HTERT RPE-1 (cell line): Measurements from ENCODE around the gene AFG3L2.

ENCODE experiments used
- in situ Hi-C: fragments of 300-500 bp; cut with MboI; formaldehyde crosslinking; loops from 4 replicates; pipeline ENCODE4 v1.14.3; 2020; ENCODE audit warnings: low sequenced_read_pairs

The AFG3L2 gene

DNA sequence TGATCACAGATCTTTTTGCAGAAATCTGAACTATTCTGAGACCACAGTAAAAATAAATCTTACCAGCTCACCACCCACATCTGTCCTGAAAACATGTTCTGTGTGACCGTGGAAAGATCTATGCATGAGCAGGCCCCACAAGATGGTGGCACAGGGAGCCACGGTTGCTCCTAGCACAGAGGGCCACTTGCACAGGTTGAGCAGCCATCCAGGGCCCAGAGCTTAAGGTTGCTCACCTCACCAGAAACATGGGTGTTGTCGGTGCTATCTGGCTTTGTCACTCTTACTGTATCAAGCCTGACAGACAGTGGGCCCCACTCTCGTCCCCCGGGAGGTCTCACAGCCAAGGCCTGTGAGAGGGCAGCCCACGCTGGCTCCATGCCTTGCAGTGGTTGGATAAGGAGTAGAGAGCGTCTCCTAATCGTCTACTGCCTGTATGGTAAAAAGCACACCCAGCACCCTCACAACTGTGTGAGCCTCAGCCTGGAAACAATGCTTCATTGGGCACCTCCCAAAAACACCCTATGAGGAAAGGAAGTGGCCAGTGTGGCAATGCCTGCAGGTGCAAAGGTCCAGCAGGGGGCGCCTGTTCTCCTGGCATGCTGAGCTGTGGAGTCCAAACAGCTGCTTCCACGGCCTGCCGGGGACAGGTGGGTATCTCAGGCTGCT is 49.4 kb downstream of the AFG3L2 start:
- in situ Hi-C loops, result no loop called here

DNA sequence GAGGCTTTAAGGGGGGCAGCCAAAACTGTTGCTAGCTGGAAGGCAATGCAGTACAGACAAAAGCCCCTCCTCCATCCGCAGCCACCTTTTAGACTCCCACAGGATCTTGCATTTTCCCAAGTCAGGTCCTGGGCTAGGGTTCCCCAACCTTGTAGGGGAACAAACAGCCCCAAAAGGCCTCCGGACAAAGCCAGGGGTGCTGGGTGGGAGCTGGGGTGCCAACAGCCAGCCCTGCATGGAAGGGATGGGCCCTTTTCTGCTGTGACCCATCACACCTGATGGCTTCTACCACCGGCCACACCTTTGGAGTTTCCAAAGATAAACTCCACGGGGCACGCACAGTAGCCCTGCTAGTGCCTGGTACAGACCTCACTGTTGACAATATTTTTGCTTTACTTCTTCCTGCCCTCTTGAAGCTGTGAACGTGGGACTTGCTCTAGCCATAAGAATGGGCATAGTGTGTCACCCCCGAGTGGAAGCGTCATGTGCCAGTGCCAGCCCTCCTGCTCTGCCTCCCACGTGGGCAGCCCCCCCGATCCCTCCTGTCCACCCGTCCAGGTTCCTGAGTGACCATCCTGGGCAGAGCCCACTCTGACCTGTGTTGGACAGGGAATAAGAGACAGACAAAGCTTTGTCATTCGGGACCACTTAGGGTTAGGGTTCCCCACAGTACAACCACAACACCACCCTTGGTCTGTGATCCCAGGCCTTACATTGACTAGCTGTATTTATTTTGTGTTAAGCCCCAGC is 50.1 kb downstream of the AFG3L2 start:
- in situ Hi-C loops, result no loop called here

DNA sequence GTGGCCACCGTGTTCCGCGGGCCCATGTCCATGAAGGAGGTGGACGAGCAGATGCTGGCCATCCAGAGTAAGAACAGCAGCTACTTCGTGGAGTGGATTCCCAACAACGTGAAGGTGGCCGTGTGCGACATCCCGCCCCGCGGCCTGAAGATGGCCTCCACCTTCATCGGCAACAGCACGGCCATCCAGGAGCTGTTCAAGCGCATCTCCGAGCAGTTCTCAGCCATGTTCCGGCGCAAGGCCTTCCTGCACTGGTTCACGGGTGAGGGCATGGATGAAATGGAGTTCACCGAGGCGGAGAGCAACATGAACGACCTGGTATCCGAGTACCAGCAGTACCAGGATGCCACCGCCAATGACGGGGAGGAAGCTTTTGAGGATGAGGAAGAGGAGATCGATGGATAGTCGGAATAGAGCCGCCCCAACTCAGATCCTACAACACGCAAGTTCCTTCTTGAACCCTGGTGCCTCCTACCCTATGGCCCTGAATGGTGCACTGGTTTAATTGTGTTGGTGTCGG is 51.2 kb downstream of the AFG3L2 start:
- in situ Hi-C loops, result no loop called here

DNA sequence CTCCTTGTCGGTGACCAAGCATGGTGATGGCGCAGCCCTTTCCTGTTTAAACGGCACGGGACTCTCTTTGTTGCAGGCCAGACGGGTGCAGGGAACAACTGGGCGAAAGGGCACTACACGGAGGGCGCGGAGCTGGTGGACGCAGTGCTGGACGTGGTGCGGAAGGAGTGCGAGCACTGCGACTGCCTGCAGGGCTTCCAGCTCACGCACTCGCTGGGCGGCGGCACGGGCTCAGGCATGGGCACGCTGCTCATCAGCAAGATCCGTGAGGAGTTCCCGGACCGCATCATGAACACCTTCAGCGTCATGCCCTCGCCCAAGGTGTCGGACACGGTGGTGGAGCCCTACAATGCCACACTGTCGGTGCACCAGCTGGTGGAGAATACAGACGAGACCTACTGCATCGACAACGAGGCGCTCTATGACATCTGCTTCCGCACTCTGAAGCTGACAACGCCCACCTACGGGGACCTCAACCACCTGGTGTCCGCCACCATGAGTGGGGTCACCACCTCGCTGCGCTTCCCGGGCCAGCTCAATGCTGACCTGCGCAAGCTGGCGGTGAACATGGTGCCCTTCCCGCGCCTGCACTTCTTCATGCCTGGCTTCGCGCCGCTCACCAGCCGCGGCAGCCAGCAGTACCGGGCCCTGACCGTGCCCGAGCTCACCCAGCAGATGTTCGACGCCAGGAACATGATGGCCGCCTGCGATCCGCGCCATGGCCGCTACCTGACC is 51.9 kb downstream of the AFG3L2 start:
- in situ Hi-C loops, result no loop called here

DNA sequence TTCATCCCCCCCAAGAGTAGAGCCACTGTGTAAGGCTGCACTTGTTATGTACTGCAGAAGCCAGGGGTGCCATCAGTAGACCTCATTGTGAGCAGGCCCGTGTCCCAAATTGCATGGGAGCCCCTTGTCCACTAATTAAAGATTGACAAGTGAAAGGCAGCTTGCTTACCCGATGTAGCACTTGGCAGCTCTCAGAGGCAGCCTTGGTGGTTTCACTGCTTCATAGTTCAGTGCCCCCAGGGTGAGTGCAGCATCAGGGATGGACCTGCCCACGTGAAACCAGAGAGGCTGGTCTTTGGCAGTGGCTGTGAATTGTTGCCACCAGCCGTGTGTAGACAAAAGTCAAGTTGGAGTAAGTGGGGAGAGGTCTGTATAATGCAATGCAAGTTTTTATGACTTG is 55.7 kb downstream of the AFG3L2 start:
- in situ Hi-C loops, result no loop called here

DNA sequence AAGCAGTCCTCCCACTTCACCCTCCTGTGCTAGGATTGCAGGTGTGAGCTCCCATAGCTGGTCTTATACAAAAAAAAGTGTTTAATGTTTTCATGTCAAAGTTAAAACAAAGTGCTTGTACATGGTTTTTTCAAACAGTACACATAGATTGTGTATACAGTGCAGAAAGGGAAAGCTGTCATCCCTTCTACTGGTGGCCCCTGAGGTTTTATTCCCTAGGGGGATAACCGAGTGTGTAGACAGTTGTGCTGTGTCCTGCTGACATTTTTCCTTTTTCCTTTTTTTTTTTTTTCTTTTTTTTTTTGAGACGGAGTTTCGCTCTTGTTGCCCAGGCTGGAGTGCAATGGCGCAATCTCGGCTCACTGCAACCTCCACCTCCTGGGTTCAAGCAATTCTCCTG is 58.2 kb downstream of the AFG3L2 start:
- in situ Hi-C loops, result no loop called here

DNA sequence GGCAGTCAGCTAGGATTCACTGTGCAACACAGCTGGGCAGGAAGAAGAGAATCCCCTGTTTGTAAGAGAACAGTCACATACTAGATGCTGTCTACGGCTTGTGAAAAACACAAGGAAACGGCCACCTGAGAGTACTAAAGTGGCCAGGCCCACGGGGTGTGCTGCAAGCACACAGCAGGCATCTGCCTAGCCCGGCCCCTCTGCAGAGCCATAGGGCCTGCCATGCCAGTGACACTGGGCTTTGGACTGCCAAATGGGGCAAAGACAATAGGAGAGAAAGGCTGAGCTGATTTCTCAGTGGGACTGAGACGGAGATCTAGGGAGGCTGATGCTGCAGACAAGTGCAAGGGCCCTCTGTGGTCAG is 58.7 kb downstream of the AFG3L2 start:
- in situ Hi-C loops, result no loop called here

DNA sequence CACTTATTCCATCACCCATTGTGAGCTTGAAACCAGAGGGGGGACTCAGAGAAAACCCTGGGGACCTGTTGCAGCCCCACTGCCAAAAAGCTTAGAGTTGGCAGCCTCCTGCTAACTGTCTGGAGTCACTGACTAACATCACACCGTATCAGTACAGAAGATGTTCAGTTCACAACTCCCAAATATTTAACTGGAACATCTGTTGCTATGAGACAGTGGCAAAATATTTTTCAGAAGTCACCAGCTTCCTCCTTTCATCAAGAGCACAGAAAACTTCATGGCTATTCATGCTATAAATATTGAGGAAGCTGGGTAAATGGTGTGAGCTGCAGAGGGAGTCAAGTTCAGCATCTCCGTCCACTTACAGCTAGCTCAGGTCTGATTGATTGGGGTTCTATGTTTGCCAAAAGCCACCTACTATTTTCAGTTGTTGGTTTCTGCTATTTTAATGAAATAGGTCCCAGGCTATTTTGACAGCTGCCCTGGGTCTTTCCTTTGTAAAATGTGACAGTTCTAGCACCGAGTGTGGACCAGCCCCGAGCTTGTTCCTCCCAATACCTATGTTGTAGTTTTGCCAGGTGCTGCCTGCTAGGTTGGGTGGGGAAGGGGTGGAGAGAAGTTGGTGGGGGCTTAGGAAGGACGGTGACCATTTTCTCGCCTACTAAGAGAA is 59.2 kb downstream of the AFG3L2 start:
- in situ Hi-C loops, result no loop called here

DNA sequence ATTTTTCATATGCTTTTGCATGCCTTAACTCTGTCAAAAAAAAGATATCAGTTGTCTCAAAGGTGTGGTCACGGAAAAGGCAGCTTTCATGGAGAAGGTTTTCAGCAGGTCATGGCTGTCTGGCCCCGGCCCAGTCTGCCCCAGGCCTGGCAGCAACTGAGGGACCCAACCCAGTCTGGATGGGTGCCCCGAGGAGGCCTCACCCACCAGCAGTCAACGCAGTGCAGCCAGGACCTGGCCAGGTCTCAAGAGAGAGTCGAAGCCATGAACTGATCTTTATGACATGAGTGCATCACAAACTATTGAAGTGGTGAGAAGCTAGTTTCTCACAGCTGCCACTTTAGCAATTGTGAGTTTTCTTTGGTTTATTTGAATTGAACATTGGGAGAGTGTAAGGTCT is 61.1 kb downstream of the AFG3L2 start:
- in situ Hi-C loops, result no loop called here

DNA sequence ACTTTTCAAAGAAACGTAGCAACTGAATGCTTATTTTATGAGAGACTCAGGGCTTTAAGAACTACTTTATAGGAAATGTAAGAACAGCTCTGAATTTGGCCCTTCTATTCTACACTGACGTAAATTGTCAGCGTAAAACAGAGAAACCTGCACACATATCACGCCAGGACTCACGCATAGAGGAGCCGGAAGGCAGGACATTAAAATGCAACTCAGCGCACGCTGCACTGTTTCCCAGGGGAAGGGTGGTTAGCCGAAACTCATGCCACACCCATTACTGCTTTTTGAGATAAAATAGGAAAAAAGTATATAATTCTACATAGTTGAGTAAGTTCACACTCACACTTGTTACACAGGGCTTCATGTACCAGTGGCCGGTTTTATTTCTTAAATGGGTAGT is 61.5 kb downstream of the AFG3L2 start:
- in situ Hi-C loops, result no loop called here

DNA sequence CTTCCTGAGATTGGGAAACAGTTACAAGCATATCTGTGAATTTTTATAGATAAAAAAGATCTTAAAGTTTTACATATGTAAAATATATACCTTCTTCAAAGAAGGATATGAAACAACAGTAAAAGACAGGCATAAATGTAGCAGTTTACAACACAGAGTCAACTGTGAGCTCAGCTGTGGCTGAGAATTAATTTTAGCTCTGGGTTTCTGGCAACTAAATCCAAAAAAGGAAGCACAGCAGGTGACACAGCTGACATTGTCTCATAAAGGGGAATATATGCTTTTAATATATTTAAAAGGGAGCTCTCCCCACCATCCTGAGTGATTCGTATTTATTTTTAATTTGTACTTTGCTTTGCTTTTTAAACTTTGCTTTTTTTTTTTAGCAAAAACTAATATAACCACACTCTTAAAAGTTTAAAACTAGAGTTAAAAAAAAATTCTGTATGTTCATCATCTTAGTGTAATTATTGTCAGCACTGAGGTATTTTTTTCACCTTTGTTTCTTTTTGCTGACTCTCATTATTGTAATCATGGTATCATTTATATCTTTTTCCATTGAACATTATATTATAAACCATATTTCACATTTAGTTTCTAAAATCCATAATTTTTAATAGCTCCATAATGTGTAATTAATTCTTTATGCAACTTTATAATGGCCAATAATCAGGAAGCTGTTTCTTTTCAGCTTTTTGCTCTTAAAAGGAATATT is 62.3 kb downstream of the AFG3L2 start:
- in situ Hi-C loops, result no loop called here

DNA sequence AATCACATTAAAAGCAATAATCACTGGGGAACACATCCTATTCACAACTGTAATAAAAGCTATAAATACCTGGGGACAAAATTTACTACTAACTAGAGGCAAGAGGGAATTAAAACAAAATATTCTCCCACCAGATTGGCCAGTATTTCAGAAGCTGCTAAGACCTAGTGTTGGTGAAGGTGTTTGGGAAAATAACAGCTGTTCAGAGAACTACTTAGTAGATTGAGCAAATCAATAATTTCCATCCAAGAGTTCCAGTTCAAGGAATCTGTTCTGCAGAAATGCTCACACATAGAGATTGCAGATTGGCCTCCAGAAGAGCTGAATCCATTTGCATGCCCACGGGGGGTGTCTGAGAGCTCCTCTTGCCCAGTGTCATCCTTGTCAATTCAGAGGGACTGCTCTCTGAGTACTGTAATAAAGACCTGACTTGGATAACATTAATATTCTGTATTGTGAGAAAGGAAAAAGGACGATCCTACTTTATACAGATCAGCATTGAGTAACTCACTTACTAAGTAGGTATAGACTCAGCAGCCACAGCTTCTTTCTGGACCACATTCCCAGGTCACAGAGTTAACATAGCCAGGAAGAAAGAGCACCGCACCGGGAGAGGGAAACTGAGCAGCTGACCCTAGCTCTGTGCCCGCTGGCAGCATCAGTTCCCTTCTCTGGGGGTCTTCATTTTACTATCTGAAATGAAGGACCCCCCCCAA is 63.3 kb downstream of the AFG3L2 start:
- in situ Hi-C loops, result no loop called here

DNA sequence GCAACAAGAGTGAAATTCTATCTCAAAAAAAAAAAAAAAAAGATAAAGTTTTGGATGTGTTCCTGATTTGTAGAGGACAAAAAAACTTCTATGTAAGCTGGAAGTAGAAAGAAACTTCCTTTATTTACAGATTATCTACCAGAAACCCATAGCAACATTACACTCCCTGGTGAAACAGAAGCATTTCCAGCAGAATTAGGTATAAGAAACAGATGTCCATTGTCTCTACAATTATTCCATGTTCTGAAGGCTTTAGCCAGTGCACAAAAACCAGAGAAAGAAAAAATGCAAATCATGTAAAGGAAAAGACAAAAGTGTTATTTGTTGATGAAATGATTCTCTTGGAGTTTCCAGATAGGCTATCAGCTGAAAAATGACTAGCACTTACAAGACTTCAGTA is 64.1 kb downstream of the AFG3L2 start:
- in situ Hi-C loops, result no loop called here

DNA sequence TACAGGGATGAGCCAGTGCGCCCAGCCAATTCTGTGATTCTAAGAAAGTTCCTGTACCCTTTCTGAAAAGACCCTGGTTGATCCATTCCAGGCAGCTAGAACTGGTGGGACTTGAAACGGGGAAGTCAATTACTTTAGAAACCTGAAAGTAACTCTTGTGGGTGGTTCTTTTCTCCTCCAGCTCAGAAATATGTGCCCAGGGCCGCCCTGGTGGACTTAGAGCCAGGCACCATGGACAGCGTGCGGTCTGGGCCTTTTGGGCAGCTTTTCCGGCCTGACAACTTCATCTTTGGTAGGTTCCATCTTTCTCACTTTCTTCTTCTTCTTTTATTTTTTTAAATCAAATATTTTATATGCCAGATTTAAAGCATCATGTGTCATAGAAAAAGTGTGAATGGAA is 66.3 kb downstream of the AFG3L2 start:
- in situ Hi-C loops, result no loop called here

DNA sequence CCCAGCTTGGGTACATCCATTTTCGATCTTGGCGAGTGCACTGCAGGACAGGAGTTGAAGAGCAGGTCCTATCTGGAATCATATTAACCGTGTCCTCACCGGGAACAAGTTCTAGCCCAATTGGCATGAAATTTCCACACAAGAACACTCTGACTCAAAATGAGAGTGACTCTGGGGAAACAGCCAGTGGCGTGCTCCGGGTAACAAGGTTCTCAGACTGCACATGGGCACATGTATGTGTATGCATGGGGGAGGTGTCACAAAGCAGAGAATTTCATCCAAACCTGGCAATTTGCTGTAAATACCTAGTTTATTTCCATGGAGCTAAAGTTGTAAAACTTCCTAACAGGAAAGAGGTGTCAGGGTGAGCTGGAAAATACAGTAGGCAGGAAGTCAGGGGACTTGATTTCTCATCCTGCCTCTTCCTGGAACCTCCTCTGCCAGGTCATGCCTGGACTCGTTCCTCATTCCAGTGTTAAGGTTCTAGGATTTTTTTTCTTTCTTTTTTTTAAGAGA is 67.3 kb downstream of the AFG3L2 start:
- in situ Hi-C loops, result no loop called here

DNA sequence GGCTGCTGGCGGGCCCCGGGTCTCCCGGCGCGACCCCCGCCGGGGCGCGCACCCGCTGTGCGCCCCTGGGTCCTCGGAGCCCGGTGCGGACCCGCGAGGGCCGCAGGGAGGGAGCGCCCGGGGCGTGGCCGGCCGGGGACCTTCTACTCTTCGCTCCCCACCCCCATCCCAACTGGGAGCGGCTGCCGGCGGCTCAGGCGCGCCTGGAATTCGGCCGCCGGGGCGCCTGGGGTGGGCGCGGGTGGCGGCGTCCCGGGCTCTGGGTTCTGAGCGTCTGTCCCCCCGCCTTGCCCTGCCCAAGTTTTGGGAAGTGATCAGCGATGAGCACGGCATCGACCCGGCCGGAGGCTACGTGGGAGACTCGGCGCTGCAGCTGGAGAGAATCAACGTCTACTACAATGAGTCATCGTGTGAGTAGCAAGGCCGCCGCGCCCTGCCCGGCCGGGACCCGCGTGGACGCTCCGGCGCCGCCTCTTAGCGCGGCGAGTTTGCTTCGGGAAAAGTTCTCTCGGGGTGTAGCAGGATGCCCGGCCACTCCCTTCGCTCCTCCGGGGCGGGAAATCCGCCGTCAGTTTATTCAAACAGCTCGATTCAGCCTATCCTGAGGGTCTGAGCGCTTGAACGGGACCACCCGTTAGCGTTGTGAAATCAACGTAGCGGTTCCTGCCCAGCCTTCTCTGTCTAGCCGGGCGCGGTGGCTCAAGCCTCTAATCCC is 68.5 kb downstream of the AFG3L2 start:
- in situ Hi-C loops, result no loop called here

DNA sequence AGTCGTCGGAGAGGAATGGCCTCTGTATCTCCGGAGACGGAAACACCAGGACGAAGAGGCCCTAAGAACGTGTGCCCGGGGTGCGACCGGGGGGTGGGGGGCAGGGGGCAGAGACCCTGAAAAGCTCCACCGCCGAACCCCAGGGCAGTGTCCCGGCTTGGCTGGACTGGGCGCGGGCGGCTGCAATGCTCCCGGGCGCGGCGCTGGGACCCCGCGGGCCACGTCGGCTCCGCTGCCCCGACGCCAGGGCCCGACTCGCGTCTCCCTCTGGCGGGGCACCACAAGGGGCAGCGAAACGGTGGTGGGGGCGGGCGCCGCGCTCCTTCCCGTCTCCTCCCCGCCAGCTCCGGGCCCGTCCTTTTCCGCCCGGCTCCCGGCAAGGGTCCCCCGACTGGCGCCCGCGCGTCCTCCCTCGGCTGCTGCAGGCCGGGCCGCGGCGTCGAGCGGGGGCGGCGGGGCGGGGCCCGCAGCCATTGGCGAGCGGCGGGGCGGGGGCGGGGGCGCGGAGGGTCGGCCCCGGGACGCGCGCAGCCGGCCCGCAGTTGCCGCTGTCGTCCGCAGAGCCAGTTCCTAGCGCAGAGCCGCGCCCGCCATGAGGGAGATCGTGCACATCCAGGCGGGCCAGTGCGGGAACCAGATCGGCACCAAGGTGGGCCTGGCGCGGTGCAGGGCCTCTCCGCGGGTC is 69.2 kb downstream of the AFG3L2 start, which contains the start of gene TUBB6:
TSS of gene TUBB6 (plus strand) at position 541 of the 685 bp plus-strand sequence. CDS start at position 593, 52 bp downstream.
- in situ Hi-C loops, result no loop called here
